NCI-H748 treated with DMSO at 0.1 percent for 48 hours (cell line): ENCODE data around the gene KLHL29.

Experiments
- DNase-seq: peaks from one replicate; lab custom pipeline; 2025; lab: John Stamatoyannopoulos, UW

Gene KLHL29

DNA sequence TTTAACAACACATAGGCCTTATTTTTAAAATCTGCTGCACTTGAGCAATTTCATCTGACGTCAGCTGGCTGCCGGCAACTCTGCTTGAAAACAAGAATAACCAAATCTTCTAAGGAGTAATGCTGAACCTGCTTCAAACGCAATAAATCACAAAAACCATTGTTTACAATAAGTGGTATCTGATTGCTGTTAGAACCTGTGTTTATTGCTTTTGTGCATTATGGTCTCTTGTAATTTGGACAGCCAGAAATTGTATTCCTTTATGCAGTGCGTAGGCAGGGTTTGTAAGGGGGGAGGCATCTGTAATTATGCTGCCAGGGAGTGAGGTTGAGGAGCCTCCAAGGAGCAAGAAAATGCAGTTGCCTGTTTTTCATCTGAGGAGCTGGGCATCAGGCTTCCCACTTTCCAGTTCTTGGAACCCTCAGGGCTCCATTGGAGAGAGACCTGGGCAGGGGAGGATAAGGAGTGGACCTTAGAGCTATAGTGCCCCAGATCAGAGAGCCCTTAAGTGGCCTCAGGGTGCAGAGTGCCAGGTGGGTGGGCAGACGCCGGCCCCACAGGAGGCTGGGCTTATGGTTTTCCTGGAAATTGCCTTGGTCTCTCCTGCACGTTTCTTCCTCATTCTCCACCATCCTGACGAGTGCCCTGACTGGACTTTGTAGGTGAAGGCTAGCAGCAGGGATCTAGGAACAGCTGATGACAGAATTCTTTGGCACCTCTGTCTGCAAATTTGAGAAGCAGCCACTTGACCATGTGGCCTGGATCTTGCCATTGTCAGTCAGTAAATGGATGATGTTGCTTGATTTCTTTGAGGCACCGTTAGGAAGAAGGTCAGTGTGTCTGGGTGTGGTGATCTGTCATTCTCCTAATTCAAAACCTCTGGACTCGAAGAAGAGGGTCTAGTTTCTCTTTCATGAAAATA lies 129.2 kb downstream of the KLHL29 start:
- no peak for DNase-seq

DNA sequence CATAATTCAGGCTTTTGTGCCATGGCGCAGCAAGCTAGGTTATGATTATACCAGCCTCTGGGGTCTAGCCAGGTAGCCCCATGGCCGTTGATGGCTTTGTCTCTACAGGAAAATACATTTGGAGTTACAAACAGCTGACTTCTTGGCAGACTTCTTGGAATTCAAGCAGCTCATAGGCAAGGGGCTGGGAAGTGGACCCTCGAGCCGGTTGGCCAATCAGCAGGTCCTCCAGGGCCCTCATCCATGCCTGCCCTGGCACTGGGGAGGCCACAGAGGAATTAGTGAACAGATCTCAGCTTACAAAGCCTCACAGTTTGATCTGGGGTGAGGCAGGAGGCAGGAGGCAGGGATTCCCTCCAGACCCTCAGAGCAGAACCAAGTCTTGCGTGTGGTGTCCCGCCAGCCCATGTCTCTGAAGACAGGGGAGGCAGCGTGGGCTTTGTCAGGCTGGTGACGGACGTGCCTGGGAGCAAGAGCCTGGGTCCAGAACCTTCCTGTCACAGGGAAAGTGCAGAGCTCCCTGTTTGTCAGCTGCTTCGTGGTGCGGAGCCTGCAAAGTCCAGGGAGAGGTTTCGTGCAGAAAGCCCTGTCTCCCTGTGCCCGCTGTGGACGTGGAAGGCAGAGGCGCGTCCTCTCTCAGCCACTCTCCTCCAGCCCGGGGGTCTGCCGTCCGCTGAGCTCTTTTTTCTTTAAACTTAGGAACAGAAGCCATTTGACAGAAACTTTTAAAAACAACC lies 131.7 kb downstream of the KLHL29 start:
- no peak for DNase-seq

DNA sequence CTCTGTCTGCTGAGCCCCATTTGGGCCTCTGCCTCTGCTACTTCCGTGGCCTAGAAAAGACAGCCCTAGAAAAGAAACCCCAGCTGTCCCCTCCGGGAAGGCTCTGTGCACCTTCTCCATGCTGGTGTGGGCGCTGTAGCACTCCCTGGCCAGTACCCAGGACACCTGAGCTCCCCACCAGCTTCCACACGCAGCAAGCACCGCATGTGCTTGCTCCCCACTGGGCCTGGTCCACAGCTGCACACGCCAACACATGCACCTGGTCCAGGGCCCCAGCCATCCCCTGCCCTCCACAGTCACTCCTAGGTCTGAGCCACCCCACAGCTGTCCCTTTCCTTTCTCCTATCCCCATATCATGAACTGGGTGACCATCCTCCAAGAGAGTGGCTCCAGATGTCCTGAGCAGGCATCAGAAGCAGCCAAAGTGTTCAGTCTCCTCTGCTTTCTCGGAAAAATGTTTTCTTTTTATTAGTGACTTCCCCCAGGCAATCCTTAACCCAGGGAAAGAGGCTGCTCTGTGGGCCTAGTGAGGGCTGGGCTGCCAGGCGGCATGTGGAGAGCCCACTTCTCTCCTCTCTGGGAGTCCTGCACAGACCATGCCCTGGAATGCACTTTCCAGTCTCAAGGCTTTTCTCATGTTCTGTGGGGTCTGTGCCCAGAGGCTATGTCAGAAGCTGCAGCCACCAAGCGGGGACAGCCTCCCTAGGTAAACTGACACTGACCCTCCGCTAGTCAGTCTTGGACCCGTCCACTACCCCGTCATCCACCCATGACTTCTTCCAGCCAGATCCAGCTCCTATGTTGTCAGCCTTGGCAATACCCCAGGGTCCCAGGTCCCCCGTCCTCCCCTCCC lies 133.7 kb downstream of the KLHL29 start:
- DNase-seq, result no peak

DNA sequence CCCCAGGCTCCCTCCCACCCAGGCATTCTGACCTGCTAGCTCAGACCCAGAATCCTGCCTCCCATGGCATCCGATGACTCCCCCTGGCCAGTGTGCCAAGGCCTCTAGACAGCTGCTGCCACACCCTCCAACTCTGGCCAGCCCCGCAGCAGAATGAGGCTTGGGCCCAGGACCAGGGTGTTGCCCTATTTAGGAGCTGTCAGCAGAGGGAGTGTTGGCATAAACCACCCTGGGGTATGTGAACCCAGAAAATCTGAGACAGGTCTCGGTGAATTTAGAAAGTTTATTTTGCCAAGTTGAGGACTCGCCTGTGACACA lies 134.3 kb downstream of the KLHL29 start:
- DNase-seq, result no peak

DNA sequence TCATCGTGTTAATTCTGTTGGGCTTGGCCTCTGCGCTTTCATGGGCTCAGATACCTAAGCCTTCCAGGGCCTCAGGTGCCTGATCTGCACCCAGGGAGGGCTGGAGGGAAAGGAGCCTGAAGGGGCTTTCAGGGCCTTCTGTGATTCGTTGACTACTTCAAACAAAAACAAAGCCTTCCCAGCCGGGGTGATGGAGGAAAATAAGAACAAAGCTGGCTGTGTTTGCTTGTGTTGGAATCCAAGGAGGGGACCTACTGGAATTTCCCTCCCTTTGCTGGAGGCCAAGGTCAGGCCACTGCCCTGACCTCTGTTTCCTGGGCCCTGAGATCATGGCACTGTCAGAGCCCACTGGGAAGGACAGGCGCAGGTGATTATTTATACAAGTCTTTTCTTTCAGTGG lies 135.3 kb downstream of the KLHL29 start:
- no peak for DNase-seq

DNA sequence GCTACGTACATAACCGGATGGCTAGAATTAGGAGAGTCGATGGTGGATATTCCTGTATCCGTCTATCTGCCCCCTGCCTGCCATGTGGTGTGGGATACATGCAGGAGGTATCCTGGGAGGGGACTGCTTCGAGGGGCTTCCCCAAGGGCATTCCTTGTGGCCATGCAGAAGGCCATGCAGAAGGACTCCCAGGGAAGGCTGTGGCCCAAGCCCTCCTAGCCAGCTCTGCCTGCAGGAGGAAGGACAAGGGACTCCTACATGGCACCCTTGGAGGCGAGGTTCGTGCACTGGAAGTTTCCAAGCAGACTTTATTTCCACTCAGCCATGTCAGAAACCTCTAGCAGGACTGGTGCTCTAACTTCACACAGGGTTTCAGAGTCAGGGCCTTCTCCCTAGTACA lies 136.1 kb downstream of the KLHL29 start:
- no peak for DNase-seq

DNA sequence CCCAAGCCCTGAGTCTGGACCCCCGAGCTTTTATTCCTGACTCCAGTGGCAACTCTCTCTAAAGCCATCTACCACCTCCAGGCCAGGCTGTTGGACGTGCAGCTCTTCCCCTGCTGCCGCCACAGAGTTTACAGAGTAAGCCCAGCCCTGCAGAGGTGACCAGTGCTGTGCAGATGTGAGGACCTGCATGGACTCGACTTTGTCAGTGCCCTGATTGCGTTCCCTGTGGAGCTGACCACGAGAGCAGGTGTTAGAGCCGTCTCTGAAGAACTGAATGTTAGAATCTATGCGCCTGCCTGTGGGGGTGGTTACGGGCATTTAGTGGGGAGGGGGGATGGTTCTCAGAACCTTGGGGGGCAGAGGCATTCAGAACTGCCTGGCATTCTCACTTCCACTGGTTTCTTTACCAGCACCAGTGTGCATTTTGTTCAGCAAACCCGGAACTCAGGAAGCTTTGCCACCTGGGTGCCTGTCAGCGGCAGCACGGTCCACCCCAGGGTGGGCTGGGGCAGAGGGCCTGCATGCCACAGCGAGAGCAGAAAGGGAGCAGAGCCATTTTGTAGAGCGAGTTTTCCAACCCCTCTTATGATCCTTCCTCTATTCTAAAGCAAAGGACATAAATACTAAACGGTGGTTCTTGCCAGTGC lies 137.9 kb downstream of the KLHL29 start:
- DNase-seq, result no peak

DNA sequence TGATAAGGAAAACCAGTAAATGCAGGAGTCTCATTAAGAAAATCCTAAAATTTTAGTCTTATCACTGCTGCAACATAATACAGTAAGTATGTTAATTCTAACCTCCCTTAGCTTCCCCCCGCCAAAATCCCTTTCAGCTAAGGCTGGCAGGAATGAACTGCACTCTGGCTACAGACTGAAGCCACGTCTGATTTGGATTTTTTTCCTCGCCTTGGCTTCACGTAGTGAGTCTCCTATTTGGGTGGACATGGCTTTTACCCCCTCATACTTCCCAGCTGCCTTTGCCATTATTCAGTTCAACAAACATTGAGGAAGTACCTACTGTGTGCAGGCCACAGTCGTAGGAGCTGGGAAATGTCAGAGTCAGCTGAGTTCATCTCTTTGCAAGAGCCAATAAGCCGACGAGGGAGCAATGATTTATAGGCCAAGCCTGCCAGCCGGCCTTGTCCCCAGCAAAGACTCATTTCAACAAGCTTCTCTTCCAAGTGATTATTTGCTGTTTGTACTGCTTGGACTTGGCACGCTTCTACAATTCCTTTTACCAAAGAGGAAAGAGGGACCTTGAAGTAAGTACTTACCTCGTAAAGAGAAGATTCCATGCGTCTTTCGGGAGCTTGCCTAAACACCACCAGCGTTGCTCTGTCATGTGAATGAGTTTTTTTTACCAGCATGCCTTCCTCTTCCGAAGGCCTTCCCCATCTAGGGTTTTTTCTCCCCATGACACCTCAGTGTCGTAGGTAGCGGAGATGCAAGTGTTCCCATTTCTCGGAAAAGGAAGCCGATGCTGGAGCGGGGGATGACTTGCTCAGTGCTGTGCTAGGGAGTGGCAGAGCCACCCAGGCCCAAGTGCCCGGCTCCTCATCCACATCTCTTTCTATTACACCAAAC lies 138.6 kb downstream of the KLHL29 start:
- no peak for DNase-seq

DNA sequence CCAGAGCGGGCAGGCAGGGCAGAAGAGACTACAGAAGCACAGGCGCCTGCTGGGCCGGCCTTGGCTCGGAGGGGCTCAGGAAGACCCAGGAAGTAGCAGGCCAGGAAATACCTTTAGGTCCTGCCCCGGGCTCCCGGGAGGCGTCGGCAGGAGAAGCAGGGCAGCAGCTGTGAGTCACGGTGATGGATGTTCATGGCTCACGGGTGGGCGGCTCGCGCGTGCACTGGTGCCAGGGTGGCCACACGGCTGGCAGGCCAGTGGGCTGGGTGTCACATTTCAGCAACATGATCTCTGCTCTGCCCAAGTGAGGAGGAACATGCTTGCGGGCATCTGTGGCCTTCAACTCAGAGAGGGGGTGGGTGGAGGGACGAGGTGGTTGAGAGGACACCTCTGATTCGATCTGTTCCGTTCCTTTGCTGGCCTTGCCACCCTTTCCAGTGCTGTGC lies 139.3 kb downstream of the KLHL29 start:
- DNase-seq, result no peak

DNA sequence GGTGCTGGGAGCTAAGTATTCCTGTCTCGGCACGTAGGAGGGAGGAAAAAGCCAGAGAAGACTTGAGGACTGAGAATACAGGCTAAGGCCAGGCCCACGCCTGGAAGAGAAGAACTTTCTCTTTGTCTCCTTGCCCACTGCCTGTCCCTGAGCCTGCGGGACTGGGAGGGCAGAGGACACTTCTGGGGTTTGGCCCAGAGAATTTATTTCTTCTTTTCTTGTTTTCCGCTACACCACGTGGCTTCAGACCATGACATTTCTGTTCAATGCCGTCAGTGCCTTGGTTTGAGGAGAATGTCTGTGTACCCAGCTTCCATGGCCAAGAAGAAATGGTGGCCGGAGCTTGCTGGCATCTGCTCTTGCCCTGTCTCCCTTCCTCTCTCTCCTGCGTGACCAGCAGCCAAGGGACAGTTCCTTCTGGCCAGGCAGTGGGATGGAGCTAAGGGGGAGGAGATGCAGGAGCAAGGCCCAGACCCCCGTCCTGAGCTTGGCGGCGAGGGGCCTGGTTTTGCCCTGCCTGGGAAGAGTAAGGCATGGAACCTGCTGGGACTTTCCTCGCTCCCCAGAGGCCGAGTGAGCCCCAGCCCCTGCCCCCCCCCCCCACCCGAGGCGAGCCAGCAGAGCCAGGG lies 140.3 kb downstream of the KLHL29 start:
- no peak for DNase-seq

DNA sequence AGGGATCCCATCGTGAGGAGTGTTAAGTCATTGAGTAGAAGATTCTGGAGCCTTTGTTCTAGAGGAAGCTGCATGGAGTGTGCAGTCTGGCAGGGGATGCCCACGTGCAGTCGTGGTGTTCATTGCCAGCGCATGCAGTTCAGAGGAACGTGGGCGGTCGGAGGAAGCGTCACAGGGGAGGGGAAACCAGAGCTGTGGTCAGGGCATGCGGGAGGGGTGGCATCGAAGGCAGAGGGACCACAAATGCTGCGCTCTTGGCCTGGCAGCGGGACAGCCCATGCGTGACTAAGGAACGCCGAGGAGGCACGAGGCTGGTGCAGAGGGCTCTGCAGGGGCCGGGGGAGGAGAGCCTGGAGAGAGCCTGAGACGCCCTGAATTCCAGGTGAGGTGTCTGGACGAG lies 141.1 kb downstream of the KLHL29 start:
- no peak for DNase-seq

DNA sequence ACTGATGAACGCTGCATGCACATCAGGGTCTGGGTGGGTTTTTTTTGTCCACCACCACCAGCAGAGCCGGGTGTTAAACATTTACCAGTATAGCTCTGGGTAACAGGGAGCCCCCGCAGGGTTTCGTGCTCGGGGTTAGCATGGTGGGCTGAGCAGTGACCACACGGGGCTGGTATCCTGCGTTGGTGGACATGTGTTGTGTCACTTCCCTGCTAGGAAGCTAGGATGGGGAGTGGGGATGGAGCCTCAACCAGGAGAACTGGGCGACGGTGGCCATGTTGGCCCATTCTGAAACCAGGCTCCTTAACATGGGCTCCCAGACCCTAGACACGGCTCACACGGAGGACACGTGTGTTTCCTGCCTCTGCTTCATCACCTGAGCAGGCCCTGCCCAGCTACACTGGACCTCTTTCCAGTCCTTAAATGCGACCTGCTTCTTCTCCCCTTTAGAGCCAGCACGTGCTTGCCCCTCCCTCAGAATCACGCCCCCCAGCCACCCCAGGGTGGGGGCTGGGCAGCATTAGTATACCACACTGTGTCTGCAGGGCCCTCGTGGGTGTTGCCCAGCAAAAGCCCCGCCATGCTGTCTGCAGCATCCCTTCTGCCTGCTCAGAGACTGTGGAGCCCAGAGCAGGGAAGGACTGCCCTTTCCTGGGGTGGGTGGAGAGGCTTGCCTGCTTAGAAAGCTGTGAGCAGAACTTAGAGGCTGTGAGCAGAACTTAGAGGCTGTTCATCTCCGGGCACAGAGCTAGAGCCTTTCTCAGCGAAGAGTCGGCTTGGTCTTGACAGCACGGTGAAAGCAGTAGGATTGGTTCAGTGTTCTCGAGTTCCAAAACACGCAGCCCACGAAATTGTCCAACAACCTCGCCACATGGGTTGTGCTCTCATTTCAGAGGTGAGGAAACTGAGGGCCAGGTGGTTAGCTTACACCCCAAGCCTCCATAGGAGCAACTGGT lies 142.1 kb downstream of the KLHL29 start:
- DNase-seq, result no peak

DNA sequence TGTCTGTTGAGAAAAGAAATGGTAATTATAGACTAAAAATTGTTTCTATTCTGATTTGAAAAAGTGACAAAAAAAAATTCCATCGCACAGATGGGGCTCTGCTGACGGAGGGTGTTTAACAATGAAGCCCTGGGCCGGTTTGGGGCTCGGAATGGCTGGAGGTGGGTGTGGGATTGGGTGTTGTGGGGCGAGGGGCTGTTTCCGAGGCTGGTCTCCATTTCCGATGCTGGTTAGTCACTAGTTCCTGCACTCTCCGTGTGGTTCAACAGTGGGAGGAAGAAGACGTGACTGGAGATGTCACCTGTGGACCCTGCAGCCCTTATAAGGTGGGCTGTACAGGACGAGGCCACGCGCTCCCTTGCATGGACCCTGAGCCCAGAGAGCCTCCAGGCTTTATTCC lies 143.2 kb downstream of the KLHL29 start:
- no peak for DNase-seq

DNA sequence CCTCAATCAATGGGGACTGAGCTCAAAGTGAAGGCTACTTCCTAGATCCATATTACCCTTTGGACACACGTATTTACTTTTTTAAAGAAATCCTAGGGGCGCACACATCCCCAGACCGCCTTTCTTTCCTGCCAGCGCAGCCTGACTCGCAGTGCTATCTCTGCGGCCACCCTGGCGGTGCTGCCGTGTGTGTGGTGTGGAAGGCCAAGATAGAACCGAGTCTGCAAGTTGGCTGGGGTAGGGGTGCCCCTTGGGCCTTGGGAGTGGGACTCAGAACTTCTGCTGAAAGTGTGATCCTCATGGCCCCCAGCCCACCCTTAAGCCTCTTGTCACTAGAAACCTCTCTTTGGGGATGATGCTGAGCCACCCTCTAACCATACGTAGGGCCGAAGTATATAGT lies 143.7 kb downstream of the KLHL29 start:
- no peak for DNase-seq

DNA sequence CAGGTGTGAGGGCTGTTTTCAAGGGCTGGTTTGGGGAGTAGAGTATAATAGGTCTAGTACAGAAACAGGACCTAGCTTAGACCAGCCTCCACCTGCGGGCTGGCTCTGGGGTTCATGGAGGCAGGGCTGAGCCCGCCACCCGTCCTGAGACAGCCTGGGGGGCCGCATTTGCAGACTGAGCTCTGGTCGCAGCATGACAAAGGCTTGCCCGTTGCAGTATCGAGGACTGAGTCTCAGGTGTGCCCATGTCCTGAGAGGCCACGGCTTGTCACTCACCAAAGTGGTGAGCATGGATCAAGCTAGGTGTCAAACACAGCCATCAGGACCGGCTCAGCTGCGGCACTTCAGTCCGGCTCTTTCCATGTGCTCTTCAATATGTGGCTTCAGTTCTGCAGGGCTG lies 144.7 kb downstream of the KLHL29 start:
- no peak for DNase-seq

DNA sequence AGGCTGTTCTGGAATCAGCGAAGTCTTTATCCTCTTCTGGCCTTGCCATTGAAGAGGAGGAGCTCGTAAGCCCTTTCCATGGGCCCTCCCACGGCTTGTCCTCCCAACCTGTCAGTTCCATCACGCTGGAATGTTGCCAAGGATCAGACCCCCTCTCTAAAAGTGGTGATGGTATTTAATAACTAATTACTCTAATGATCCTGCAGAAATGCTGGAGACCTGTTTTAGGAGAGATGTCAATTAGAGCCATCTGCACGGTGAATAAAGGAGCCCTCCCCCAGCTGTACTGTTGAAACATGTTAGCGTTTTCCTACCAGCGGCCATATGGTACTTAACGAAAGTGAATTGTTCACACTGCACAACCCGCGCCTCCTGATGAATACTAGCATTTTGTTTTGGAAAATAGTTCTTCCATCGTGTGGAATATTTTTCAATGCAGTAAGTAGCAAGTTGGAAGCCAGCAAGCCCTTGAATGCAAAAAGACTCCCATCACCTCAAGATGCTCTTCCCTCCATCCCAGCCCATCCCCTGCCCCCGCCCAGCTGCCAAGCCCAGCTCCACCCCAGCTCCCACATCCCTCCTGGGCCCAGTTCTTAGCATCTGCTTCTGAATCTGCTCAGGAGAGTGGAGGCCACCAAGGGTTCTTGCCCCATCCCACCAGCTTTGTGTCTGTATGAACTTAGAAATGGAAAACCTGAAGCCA lies 145.4 kb downstream of the KLHL29 start:
- DNase-seq, result peak; percentile 36

DNA sequence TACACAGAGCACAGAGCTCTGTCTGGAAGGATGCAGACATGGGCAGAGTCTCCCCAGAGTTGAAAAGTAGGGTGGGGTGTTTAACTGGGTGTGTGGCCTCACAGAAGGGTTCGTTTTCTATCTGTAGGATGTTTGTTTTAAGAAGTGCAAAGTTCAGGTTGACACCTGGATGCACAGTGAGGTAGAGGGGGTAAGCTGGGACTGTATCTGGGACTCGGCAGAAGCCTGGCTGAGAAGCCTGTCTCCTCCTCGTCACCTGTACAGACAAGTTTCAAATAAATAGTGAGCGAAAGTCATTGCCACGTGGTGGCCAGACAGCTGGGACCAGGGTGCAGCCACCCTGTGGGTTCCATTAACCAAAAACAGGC lies 145.9 kb downstream of the KLHL29 start:
- DNase-seq, result no peak

DNA sequence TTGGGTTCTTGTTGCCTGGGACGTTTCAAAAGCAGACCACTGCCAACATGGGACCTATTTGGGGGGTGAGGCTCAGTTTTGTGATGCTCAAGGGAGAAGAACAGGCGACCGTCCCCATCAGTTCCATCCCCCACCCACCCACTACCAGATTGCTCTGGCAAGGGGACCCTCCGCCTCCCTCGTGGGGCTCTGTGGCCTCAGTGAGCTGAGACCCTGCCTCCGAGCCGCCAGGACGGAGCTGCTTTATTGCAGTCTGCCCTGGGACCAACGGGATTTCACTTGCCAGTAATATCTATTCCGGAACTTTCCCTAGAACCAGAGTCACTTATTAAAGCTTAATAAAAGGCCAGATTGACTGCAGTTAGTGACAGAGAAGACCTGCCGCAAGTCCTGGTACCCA lies 146.3 kb downstream of the KLHL29 start:
- DNase-seq, result no peak

DNA sequence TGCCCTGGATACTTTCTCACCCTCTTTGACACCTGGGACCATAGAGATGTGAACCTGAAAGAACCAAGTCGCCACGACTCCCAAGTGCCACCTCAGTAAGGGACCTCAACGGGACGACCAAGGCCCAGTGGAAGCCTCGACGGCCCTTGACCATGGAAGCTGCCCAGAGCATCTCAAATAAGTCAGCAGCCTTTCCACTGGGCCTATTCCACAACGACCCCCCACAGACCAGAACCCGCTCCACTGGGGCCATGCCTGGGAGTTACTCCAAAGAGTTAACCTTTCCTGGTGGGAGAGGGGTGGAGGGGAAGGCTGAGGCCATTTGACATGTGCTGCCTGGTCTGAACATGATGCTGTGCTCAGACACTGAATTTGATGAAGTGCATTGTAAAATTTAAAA lies 146.9 kb downstream of the KLHL29 start:
- no peak for DNase-seq
